IMR-90 (cell line): Measurements from ENCODE around the gene FOXN3. TPM values are rescaled to one million over a fixed set of nuclear protein-coding genes. Genes with fewer than 3 reads are reported as not detected.

ENCODE experiments used
- ATAC-seq: fragments of 200-7000 bp; cut with Tn5 transposase; 2 replicates; pipeline ENCODE4 v1.9.1; 2020; ENCODE audit warnings: low read depth, mild to moderate bottlenecking, moderate library complexity
- BruUV-seq: library from RNA; stranded (reverse); fragments of 400-500 nt; replicated peaks from 2 replicates; lab custom pipeline; 2021; lab: Mats Ljungman, UMichigan
- CTCF ChIA-PET: fragments of 300-600 bp; formaldehyde crosslinking; extraction: SDS; loops from one replicate; lab custom pipeline; 2021; ENCODE audit warnings: antibody characterized with exemption; lab: Yijun Ruan, JAX
- POLR2A ChIA-PET: fragments of 300-600 bp; sonication (Branson Sonifier 250); formaldehyde crosslinking; loops from one replicate; lab custom pipeline; 2022; ENCODE audit warnings: antibody characterized with exemption; ENCODE audit not compliant: unreplicated experiment; lab: Charles Lee
- DNase-seq: peaks from one replicate; pipeline ENCODE4 v3.0.0; 2013
- H2AFZ ChIP-seq: replicated peaks from 2 replicates; pipeline ENCODE3; 2013; ENCODE audit warnings: low read length, mild to moderate bottlenecking; ENCODE audit not compliant: poor library complexity
- H2AK5ac ChIP-seq: 2 replicates; pipeline ENCODE4 v1.6.1; 2013; ENCODE audit warnings: low read depth, low read length, inconsistent platforms
- H2AK9ac ChIP-seq: replicated peaks from 2 replicates; pipeline ENCODE3; 2013; ENCODE audit warnings: mild to moderate bottlenecking, low read depth, low read length, moderate library complexity; ENCODE audit not compliant: poor library complexity
- H2BK120ac ChIP-seq: 2 replicates; pipeline ENCODE4 v1.6.1; 2013; ENCODE audit warnings: low read depth, low read length, inconsistent platforms
- H2BK15ac ChIP-seq: 3 replicates; pipeline ENCODE4 v1.6.1; 2013; ENCODE audit warnings: low read depth, low read length, inconsistent platforms
- H2BK20ac ChIP-seq: 2 replicates; pipeline ENCODE4 v1.6.1; 2013; ENCODE audit warnings: low read depth, mild to moderate bottlenecking, inconsistent platforms, low read length, moderate library complexity
- H2BK5ac ChIP-seq: 2 replicates; pipeline ENCODE4 v1.6.1; 2013; ENCODE audit warnings: mild to moderate bottlenecking, low read depth, low read length, inconsistent platforms; ENCODE audit not compliant: poor library complexity, severe bottlenecking
- H3K14ac ChIP-seq: replicated peaks from 2 replicates; pipeline ENCODE4 v1.6.1; 2013; ENCODE audit warnings: low read depth, low read length, inconsistent platforms
- H3K18ac ChIP-seq: 2 replicates; pipeline ENCODE4 v1.6.1; 2013; ENCODE audit warnings: low read depth, low read length, control low read depth
- H3K23ac ChIP-seq: 2 replicates; pipeline ENCODE4 v1.6.1; 2013; ENCODE audit warnings: low read depth, low read length, inconsistent platforms
- H3K27ac ChIP-seq: 2 replicates; pipeline ENCODE4 v1.5.1; 2013; ENCODE audit warnings: mild to moderate bottlenecking, control low read depth, low read length; ENCODE audit not compliant: insufficient read depth
- H3K27me3 ChIP-seq: 2 replicates; pipeline ENCODE4 v1.6.1; 2013; ENCODE audit warnings: low read length; ENCODE audit not compliant: control insufficient read depth, insufficient read depth
- H3K36me3 ChIP-seq: 2 replicates; pipeline ENCODE4 v1.6.1; 2013; ENCODE audit warnings: low read length, mixed read lengths; ENCODE audit not compliant: control insufficient read depth, insufficient read depth
- H3K4ac ChIP-seq: 2 replicates; pipeline ENCODE4 v1.6.1; 2013; ENCODE audit warnings: low read depth, low read length, inconsistent platforms
- H3K4me1 ChIP-seq: 2 replicates; pipeline ENCODE4 v1.6.1; 2013; ENCODE audit warnings: low read length, mixed read lengths; ENCODE audit not compliant: control insufficient read depth, insufficient read depth
- H3K4me2 ChIP-seq: 2 replicates; pipeline ENCODE4 v1.6.1; 2013; ENCODE audit warnings: low read depth, mild to moderate bottlenecking, control low read depth, low read length, moderate library complexity
- H3K4me3 ChIP-seq: 2 replicates; pipeline ENCODE4 v1.5.1; 2013; ENCODE audit warnings: low read depth, mild to moderate bottlenecking, control low read depth, low read length, moderate library complexity; ENCODE audit not compliant: insufficient read depth
- H3K56ac ChIP-seq: 2 replicates; pipeline ENCODE4 v1.6.1; 2013; ENCODE audit warnings: low read length, inconsistent platforms; ENCODE audit not compliant: insufficient read depth; ENCODE audit errors: extremely low read depth
- H3K79me1 ChIP-seq, 2 experiments: 2 replicates each; pipeline ENCODE4 v1.6.1; 2013; ENCODE audit warnings: low read length in 2 of 2, inconsistent platforms in 1 of 2, low read depth in 1 of 2
- H3K9ac ChIP-seq: 2 replicates; pipeline ENCODE4 v1.6.1; 2013; ENCODE audit warnings: low read depth, low read length, control low read depth
- H3K9me1 ChIP-seq: 2 replicates; pipeline ENCODE4 v1.6.1; 2013; ENCODE audit warnings: low read length, inconsistent platforms; ENCODE audit not compliant: insufficient read depth
- H3K9me3 ChIP-seq: 2 replicates; pipeline ENCODE4 v1.6.1; 2013; ENCODE audit warnings: low read length; ENCODE audit not compliant: control insufficient read depth, insufficient read depth
- H4K20me1 ChIP-seq: 2 replicates; pipeline ENCODE4 v1.6.1; 2013; ENCODE audit warnings: low read length, inconsistent platforms; ENCODE audit not compliant: insufficient read depth
- H4K5ac ChIP-seq: 2 replicates; pipeline ENCODE4 v1.6.1; 2013; ENCODE audit warnings: mild to moderate bottlenecking, low read depth, low read length, control low read depth
- H4K8ac ChIP-seq, 2 experiments: 2 replicates each; pipeline ENCODE4 v1.6.1; 2013; ENCODE audit warnings: low read depth in 2 of 2, low read length in 2 of 2, control low read depth in 1 of 2, inconsistent platforms in 1 of 2
- H4K91ac ChIP-seq: 2 replicates; pipeline ENCODE4 v1.6.1; 2013; ENCODE audit warnings: low read depth, low read length, inconsistent platforms; ENCODE audit not compliant: insufficient read depth
- BHLHE40 ChIP-seq: fragments of 150-350 bp; IDR thresholded peaks from 2 replicates; pipeline ENCODE4 v1.6.1; 2016; ENCODE audit warnings: mild to moderate bottlenecking, low read depth, low read length
- CEBPB ChIP-seq: IDR thresholded peaks from 2 replicates; pipeline ENCODE4 v1.6.1; 2012; ENCODE audit warnings: low read depth, low read length, improper control_type of control experiment
- CHD1 ChIP-seq: IDR thresholded peaks from 2 replicates; pipeline ENCODE4 v1.6.1; 2012; ENCODE audit warnings: low read depth, low read length, improper control_type of control experiment
- CTCF ChIP-seq: conservative IDR thresholded peaks from 2 replicates; pipeline ENCODE4 v1.5.1; 2012; ENCODE audit warnings: mild to moderate bottlenecking, low read depth, low read length, improper control_type of control experiment
- FOS ChIP-seq: fragments of 150-350 bp; IDR thresholded peaks from 2 replicates; pipeline ENCODE4 v1.6.1; 2016; ENCODE audit warnings: low read depth, low read length
- MAFK ChIP-seq: IDR thresholded peaks from 2 replicates; pipeline ENCODE4 v1.6.1; 2012; ENCODE audit warnings: low read depth, low read length, improper control_type of control experiment
- MAZ ChIP-seq: IDR thresholded peaks from 2 replicates; pipeline ENCODE4 v1.6.1; 2012; ENCODE audit warnings: low read depth, mild to moderate bottlenecking, low read length, improper control_type of control experiment, moderate library complexity, borderline replicate concordance
- MXI1 ChIP-seq: IDR thresholded peaks from 2 replicates; pipeline ENCODE4 v1.6.1; 2012; ENCODE audit warnings: low read depth, mild to moderate bottlenecking, low read length, moderate library complexity, borderline replicate concordance
- NFE2L2 ChIP-seq: fragments of 150-350 bp; IDR thresholded peaks from 2 replicates; pipeline ENCODE4 v1.6.1; 2016; ENCODE audit warnings: low read depth, mild to moderate bottlenecking, low read length
- POLR2A ChIP-seq: IDR thresholded peaks from 2 replicates; pipeline ENCODE4 v1.6.1; 2012; ENCODE audit warnings: mild to moderate bottlenecking, low read depth, low read length
- RAD21 ChIP-seq: IDR thresholded peaks from 2 replicates; pipeline ENCODE4 v1.6.1; 2012; ENCODE audit warnings: low read length, improper control_type of control experiment
- RCOR1 ChIP-seq: IDR thresholded peaks from 2 replicates; pipeline ENCODE4 v1.6.1; 2012; ENCODE audit warnings: mild to moderate bottlenecking, low read length, improper control_type of control experiment; ENCODE audit not compliant: insufficient replicate concordance
- RFX5 ChIP-seq: IDR thresholded peaks from 2 replicates; pipeline ENCODE4 v1.8.0; 2012; ENCODE audit warnings: low read depth, mild to moderate bottlenecking, low read length, moderate library complexity
- SMC3 ChIP-seq: fragments of 150-350 bp; IDR thresholded peaks from 2 replicates; pipeline ENCODE4 v1.6.1; 2016; ENCODE audit warnings: low read depth, mild to moderate bottlenecking, antibody characterized with exemption, low read length, moderate library complexity
- USF2 ChIP-seq: fragments of 150-350 bp; IDR thresholded peaks from 2 replicates; pipeline ENCODE4 v1.6.1; 2017; ENCODE audit warnings: mild to moderate bottlenecking, antibody characterized with exemption, low read length, low read depth
- WGBS, 2 experiments: methylation state at CpG; one replicate each; pipeline versions ENCODE4 v1.1.5 to v1.1.7; 2013; ENCODE audit warnings: missing lambda C conversion rate in 2 of 2; ENCODE audit not compliant: insufficient read length in 1 of 2; ENCODE audit errors: extremely low coverage in 2 of 2; 5-methylcytosine and 5-hydroxymethylcytosine counted together
- dilution Hi-C: fragments of 300-500 bp; cut with HindIII; formaldehyde crosslinking; loops from one replicate; pipeline ENCODE4 v1.14.3; 2018; ENCODE audit warnings: low sequenced_read_pairs; ENCODE audit not compliant: unreplicated experiment
- in situ Hi-C: fragments of 300-500 bp; cut with MboI; formaldehyde crosslinking; loops from 3 replicates; pipeline ENCODE4 v1.14.3; 2019; ENCODE audit warnings: low sequenced_read_pairs, inconsistent platforms, mixed read lengths
- intact Hi-C: fragments of 100-400 bp; cut with micrococcal nuclease; formaldehyde crosslinking; loops from 2 replicates; pipeline ENCODE4 v1.10.0; 2022
- polyA plus RNA-seq, 3 experiments: library from polyadenylated mRNA; depleted of rRNA; stranded (reverse); fragments of >200 nt; gene quantifications; 2 replicates each; pipeline ENCODE4 v1.2.3, GENCODE V29; 2012; ENCODE audit warnings: low replicate concordance in 1 of 3
- total RNA-seq: library from RNA; depleted of rRNA; stranded (reverse); fragments of >200 nt; gene quantifications from 2 replicates; pipeline ENCODE4 v1.2.3, GENCODE V29; 2012

The FOXN3 gene
- total and polyA plus RNA-seq, 2 of the 4 experiments (the other 2 are of a cell fraction), result 22.6 to 33.7 TPM

GRCh38 chr14:89256283-89256682, 160.8 kb downstream of the FOXN3 start:
- no peak for TF ChIP-seq CTCF
- no peak for TF ChIP-seq RCOR1
- TF ChIP-seq FOS, result no peak
- no peak for TF ChIP-seq RAD21
- no peak for TF ChIP-seq RFX5
- no peak for TF ChIP-seq MAFK
- TF ChIP-seq CEBPB, result no peak
- TF ChIP-seq POLR2A, result no peak
- no peak for TF ChIP-seq MXI1
- TF ChIP-seq MAZ, result no peak
- no peak for TF ChIP-seq BHLHE40
- no peak for TF ChIP-seq SMC3
- TF ChIP-seq NFE2L2, result no peak
- no peak for TF ChIP-seq USF2
- TF ChIP-seq CHD1, result no peak

More at GRCh38 chr14:89256283-89256682, 160.8 kb downstream of the FOXN3 start:
- Histone ChIP-seq H2AK5ac (no peak overlapping the region), H3K27me3 (no peaks in the 10 kb centered on the region), H2AK9ac (no peak overlapping the region), H4K91ac (no peak overlapping the region), H4K20me1 (peaks cover 37% of the 10 kb centered on the region), H4K5ac (no peak overlapping the region), H3K27ac (no peak overlapping the region), H2BK15ac (no peak overlapping the region), H3K79me1 (peaks cover 67 to 80% of the 10 kb centered on the region in 2 experiments), H2BK20ac (no peak overlapping the region), H2BK120ac (no peak overlapping the region), H2AFZ (no peak overlapping the region), H3K36me3 (peaks cover 5% of the 10 kb centered on the region; the same call in 1 of the 2 replicates), H3K9me3 (no peaks in the 10 kb centered on the region), H3K14ac (no peak overlapping the region), H3K4me2 (no peak overlapping the region), H3K4me3 (no peak overlapping the region), H4K8ac (no peak overlapping the region), H3K9me1 (peaks cover 21% of the 10 kb centered on the region; the same call in 1 of the 2 replicates), H3K9ac (no peak overlapping the region), H3K23ac (no peak overlapping the region), H2BK5ac (no peak overlapping the region), H3K56ac (no peak overlapping the region), H3K4ac (no peak overlapping the region), H3K4me1 (peaks cover 1% of the 10 kb centered on the region), H3K18ac (no peak overlapping the region)
- DNase-seq (no peak), ATAC-seq (no peak)
- intact Hi-C loops, result no loop called here
- dilution Hi-C loops, result no loop called here
- ChIA-PET CTCF (no interaction called here), POLR2A (no interaction called here)
- in situ Hi-C loops, result no loop called here
- WGBS, 2 experiments, result 89% methylated on average over 4 of the region's 8 CpGs; no CpG with 5 or more reads in 1 of the 2 experiments
- BruUV-seq, result no TSS peak
